ENCODE results near the gene SMIM32. TPM values are rescaled to one million over a fixed set of nuclear protein-coding genes. Genes with fewer than 3 reads are reported as not detected.

SMIM32 gene
- total RNA-seq, 2 donors from 2014 or later: not detected

- DNase-seq (ENCODE audit: low spot score): no peak
- intact Hi-C loops (cut with DNase I): loop anchor here in 1 of 2 donors (5.0 kb wide), 1 partner anchor 323 kb away; no protein-coding TSS in a partner anchor
Observed at GRCh38 chr5:136210259-136210658, 17.3 kb upstream of the SMIM32 start.

- intact Hi-C loops (cut with DNase I): loop anchor here in 1 of 2 donors (5.0 kb wide), 1 partner anchor 322 kb away; no protein-coding TSS in a partner anchor
- DNase-seq (ENCODE audit: low spot score): no peak
Observed at GRCh38 chr5:136209346-136209910, 16.5 kb upstream of the SMIM32 start.

GRCh38 chr5:136208916-136209315 is 16.0 kb upstream of the SMIM32 start:
- intact Hi-C loops (cut with DNase I): loop anchor here in 1 of 2 donors (5.0 kb wide), 1 partner anchor 322 kb away; no protein-coding TSS in a partner anchor
- no peak for DNase-seq (ENCODE audit: low spot score)

- intact Hi-C loops (cut with DNase I): loop anchor here in 1 of 2 donors (5.0 kb wide), 1 partner anchor 320 kb away; no protein-coding TSS in a partner anchor
- DNase-seq (ENCODE audit: low spot score): no peak
Observed at GRCh38 chr5:136207631-136208030, 14.7 kb upstream of the SMIM32 start.

GRCh38 chr5:136206361-136206760 is 13.4 kb upstream of the SMIM32 start:
- DNase-seq (ENCODE audit: low spot score): peak; percentile 18
- intact Hi-C loops (cut with DNase I): loop anchor here in 1 of 2 donors (5.0 kb wide), 1 partner anchor 319 kb away; no protein-coding TSS in a partner anchor

- DNase-seq (ENCODE audit: low spot score): peak; percentile 45
- intact Hi-C loops (cut with DNase I): loop anchor here in 1 of 2 donors (5.0 kb wide), 1 partner anchor 319 kb away; no protein-coding TSS in a partner anchor
Observed at GRCh38 chr5:136205941-136206340, 13.0 kb upstream of the SMIM32 start.

- peak; percentile 66 for DNase-seq (ENCODE audit: low spot score)
- intact Hi-C loops (cut with DNase I): loop anchor here in 1 of 2 donors (5.0 kb wide), 1 partner anchor 318 kb away; no protein-coding TSS in a partner anchor
Observed at GRCh38 chr5:136205061-136205702, 12.2 kb upstream of the SMIM32 start.

- DNase-seq (ENCODE audit: low spot score): peak; percentile 47
- intact Hi-C loops (cut with DNase I): no loop called here
Observed at GRCh38 chr5:136203303-136203922, 10.5 kb upstream of the SMIM32 start.

GRCh38 chr5:136202469-136203205 is 9.7 kb upstream of the SMIM32 start:
- peak; percentile 23 for DNase-seq (ENCODE audit: low spot score)
- intact Hi-C loops (cut with DNase I): no loop called here

- intact Hi-C loops (cut with DNase I): no loop called here
- DNase-seq (ENCODE audit: low spot score): peak; percentile 64
Observed at GRCh38 chr5:136201870-136202269, 8.9 kb upstream of the SMIM32 start.

GRCh38 chr5:136200761-136201160 is 7.8 kb upstream of the SMIM32 start:
- no peak for DNase-seq (ENCODE audit: low spot score)
- intact Hi-C loops (cut with DNase I): no loop called here

GRCh38 chr5:136200130-136200529 is 7.2 kb upstream of the SMIM32 start:
- DNase-seq (ENCODE audit: low spot score): no peak
- intact Hi-C loops (cut with DNase I): no loop called here

- intact Hi-C loops (cut with DNase I): no loop called here
- no peak for DNase-seq (ENCODE audit: low spot score)
Observed at GRCh38 chr5:136199408-136199807, 6.4 kb upstream of the SMIM32 start.

GRCh38 chr5:136198453-136198852 is 5.5 kb upstream of the SMIM32 start:
- intact Hi-C loops (cut with DNase I): no loop called here
- no peak for DNase-seq (ENCODE audit: low spot score)

- no peak for DNase-seq (ENCODE audit: low spot score)
- intact Hi-C loops (cut with DNase I): no loop called here
Observed at GRCh38 chr5:136197462-136198142, 4.6 kb upstream of the SMIM32 start.

- no peak for DNase-seq (ENCODE audit: low spot score)
Observed at GRCh38 chr5:136195971-136196820, 3.2 kb upstream of the SMIM32 start.

GRCh38 chr5:136194576-136194975 is 1.6 kb upstream of the SMIM32 start:
- no peak for DNase-seq (ENCODE audit: low spot score)
- intact Hi-C loops (cut with DNase I): no loop called here

More at GRCh38 chr5:136195971-136196820, 3.2 kb upstream of the SMIM32 start:
- intact Hi-C loops (cut with DNase I): loop anchor here in 1 of 2 donors (1.0 kb wide), 1 partner anchor 19 kb away; no protein-coding TSS in a partner anchor

GRCh38 chr5:136193322-136193935 is 467 bp upstream of the SMIM32 start:
- no peak for DNase-seq (ENCODE audit: low spot score)
- intact Hi-C loops (cut with DNase I): no loop called here
